ENCODE results near the gene EGFLAM.

EGFLAM gene

GRCh38 chr5:38443390-38443789 lies 185.0 kb downstream of the EGFLAM start:
- 0 out of 2 replicates have a peak, but pooled peaks cover 3% of the 10 kb centered on the region for H3K27me3 ChIP-seq (ENCODE audit: insufficient read depth, low read depth)
- H3K27ac ChIP-seq = no peak overlapping the region
- H4K20me1 ChIP-seq (ENCODE audit: insufficient read depth) = no peaks in the 10 kb centered on the region
- no peak overlapping the region for H3K9ac ChIP-seq
- no peaks in the 10 kb centered on the region for H3K4me1 ChIP-seq (ENCODE audit: low read depth, poor library complexity, severe bottlenecking)
- H3K79me2 ChIP-seq (ENCODE audit: insufficient read depth, low read depth) = no peaks in the 10 kb centered on the region
- no peak for TF ChIP-seq CTCF (conservative IDR thresholded peaks at IDR 0.05; ENCODE audit: low read depth, low read length)
- no peak overlapping the region for H3K4me3 ChIP-seq (IDR thresholded peaks at IDR 0.05; ENCODE audit: insufficient read depth, low read depth, low read length)
- no peak overlapping the region for H3K4me2 ChIP-seq
- no peak overlapping the region for H2AFZ ChIP-seq (ENCODE audit: low read depth)
- H3K36me3 ChIP-seq (ENCODE audit: insufficient read depth) = no peaks in the 10 kb centered on the region

GRCh38 chr5:38445374-38446028 lies 187.1 kb downstream of the EGFLAM start:
- Histone ChIP-seq H3K4me1 (ENCODE audit: low read depth, poor library complexity, severe bottlenecking) (no peaks in the 10 kb centered on the region), H3K4me3 (IDR thresholded peaks at IDR 0.05; ENCODE audit: insufficient read depth, low read depth, low read length) (no peak overlapping the region), H4K20me1 (ENCODE audit: insufficient read depth) (no peaks in the 10 kb centered on the region), H3K9ac (no peak overlapping the region), H3K79me2 (ENCODE audit: insufficient read depth, low read depth) (no peaks in the 10 kb centered on the region), H3K27me3 (ENCODE audit: insufficient read depth, low read depth) (peaks cover 12% of the 10 kb centered on the region; the same call in 1 of the 2 replicates), H3K4me2 (no peak overlapping the region), H2AFZ (ENCODE audit: low read depth) (no peak overlapping the region), H3K27ac (no peak overlapping the region), H3K36me3 (ENCODE audit: insufficient read depth) (no peaks in the 10 kb centered on the region)
- TF ChIP-seq CTCF (conservative IDR thresholded peaks at IDR 0.05; ENCODE audit: low read depth, low read length) = no peak

GRCh38 chr5:38446029-38446522 lies 187.7 kb downstream of the EGFLAM start:
- Histone ChIP-seq H3K27me3 (ENCODE audit: insufficient read depth, low read depth) (peaks cover 17% of the 10 kb centered on the region), H3K4me2 (no peak overlapping the region), H4K20me1 (ENCODE audit: insufficient read depth) (no peaks in the 10 kb centered on the region)

GRCh38 chr5:38447056-38447455 lies 188.7 kb downstream of the EGFLAM start:
- H3K4me3 ChIP-seq (IDR thresholded peaks at IDR 0.05; ENCODE audit: insufficient read depth, low read depth, low read length) = no peak overlapping the region
- no peaks in the 10 kb centered on the region for H4K20me1 ChIP-seq (ENCODE audit: insufficient read depth)
- no peak overlapping the region for H3K9ac ChIP-seq
- no peaks in the 10 kb centered on the region for H3K36me3 ChIP-seq (ENCODE audit: insufficient read depth)
- no peak overlapping the region for H3K27ac ChIP-seq
- no peaks in the 10 kb centered on the region for H3K4me1 ChIP-seq (ENCODE audit: low read depth, poor library complexity, severe bottlenecking)
- H2AFZ ChIP-seq (ENCODE audit: low read depth) = no peak overlapping the region
- no peak overlapping the region for H3K4me2 ChIP-seq
- no peaks in the 10 kb centered on the region for H3K79me2 ChIP-seq (ENCODE audit: insufficient read depth, low read depth)
- H3K27me3 ChIP-seq (ENCODE audit: insufficient read depth, low read depth) = peaks cover 24% of the 10 kb centered on the region
- no peak for TF ChIP-seq CTCF (conservative IDR thresholded peaks at IDR 0.05; ENCODE audit: low read depth, low read length)

More at GRCh38 chr5:38446029-38446522, 187.7 kb downstream of the EGFLAM start:
- H3K9ac ChIP-seq = no peak overlapping the region
- H3K27ac ChIP-seq = no peak overlapping the region
- no peaks in the 10 kb centered on the region for H3K79me2 ChIP-seq (ENCODE audit: insufficient read depth, low read depth)
- no peaks in the 10 kb centered on the region for H3K4me1 ChIP-seq (ENCODE audit: low read depth, poor library complexity, severe bottlenecking)
- H3K4me3 ChIP-seq (IDR thresholded peaks at IDR 0.05; ENCODE audit: insufficient read depth, low read depth, low read length) = no peak overlapping the region
- no peak for TF ChIP-seq CTCF (conservative IDR thresholded peaks at IDR 0.05; ENCODE audit: low read depth, low read length)
- no peak overlapping the region for H2AFZ ChIP-seq (ENCODE audit: low read depth)
- H3K36me3 ChIP-seq (ENCODE audit: insufficient read depth) = no peaks in the 10 kb centered on the region

All from KMS-11 (cell line).